NCI-H2171 (cell line): Measurements from ENCODE around the gene FGGY.

Experiments
- DNase-seq: peaks from one replicate; lab custom pipeline; 2025; lab: John Stamatoyannopoulos, UW

FGGY gene

GRCh38 chr1:59414406-59415133 lies 117.7 kb downstream of the FGGY start:
- DNase-seq, result no peak

- DNase-seq, result no peak
These were observed 118.5 kb downstream of the FGGY start for GRCh38 chr1:59415286-59415850.

GRCh38 chr1:59415881-59416280 lies 119.0 kb downstream of the FGGY start:
- no peak for DNase-seq

- no peak for DNase-seq
These were observed 120.5 kb downstream of the FGGY start for GRCh38 chr1:59417406-59417805.

- DNase-seq, result no peak
These were observed 121.7 kb downstream of the FGGY start for GRCh38 chr1:59418363-59419144.

- no peak for DNase-seq
These were observed 122.7 kb downstream of the FGGY start for GRCh38 chr1:59419361-59420140.

- no peak for DNase-seq
These were observed 124.5 kb downstream of the FGGY start for GRCh38 chr1:59421232-59421920.

GRCh38 chr1:59422921-59423575 lies 126.2 kb downstream of the FGGY start:
- peak; percentile 50 for DNase-seq

GRCh38 chr1:59427155-59427554 lies 130.3 kb downstream of the FGGY start:
- DNase-seq, result peak; percentile 94

GRCh38 chr1:59427784-59428183 lies 130.9 kb downstream of the FGGY start:
- no peak for DNase-seq

- no peak for DNase-seq
These were observed 131.9 kb downstream of the FGGY start for GRCh38 chr1:59428828-59429227.

- no peak for DNase-seq
These were observed 132.8 kb downstream of the FGGY start for GRCh38 chr1:59429656-59430055.

- no peak for DNase-seq
These were observed 134.8 kb downstream of the FGGY start for GRCh38 chr1:59431566-59432294.

- no peak for DNase-seq
These were observed 135.9 kb downstream of the FGGY start for GRCh38 chr1:59432531-59433439.

GRCh38 chr1:59433440-59433813 lies 136.5 kb downstream of the FGGY start:
- DNase-seq, result no peak

- no peak for DNase-seq
These were observed 137.4 kb downstream of the FGGY start for GRCh38 chr1:59434336-59434735.

- DNase-seq, result no peak
These were observed 139.7 kb downstream of the FGGY start for GRCh38 chr1:59436637-59437036.

- DNase-seq, result no peak
These were observed 141.2 kb downstream of the FGGY start for GRCh38 chr1:59438058-59438560.

GRCh38 chr1:59442492-59442891 lies 145.6 kb downstream of the FGGY start:
- DNase-seq, result no peak
